A549 (cell line): ENCODE results near the gene PCNX4. TPM values are rescaled to one million over a fixed set of nuclear protein-coding genes. Genes with fewer than 3 reads are reported as not detected.
A peak's percentile ranks its signal among the peaks of the same experiment; 100 is the strongest.

Source experiments
- ATAC-seq, 2 experiments: fragments of 200-7000 bp in 1 of 2; fragments of >200 bp in 1 of 2; cut with Nextera tagmentation in 1 of 2; cut with Tn5 transposase in 1 of 2; 3 replicates each; pipeline versions ENCODE4 v1.8.0 to v1.9.1; 2018 to 2020; ENCODE audit warnings: mild to moderate bottlenecking in 1 of 2, moderate library complexity in 1 of 2
- CTCF ChIA-PET: fragments of 300-600 bp; sonication (Branson Sonifier 250); formaldehyde crosslinking; extraction: SDS; loops from one replicate; lab custom pipeline; 2021; ENCODE audit warnings: antibody characterized with exemption, inconsistent platforms; lab: Yijun Ruan, JAX
- POLR2A ChIA-PET: fragments of 350-600 bp; formaldehyde crosslinking; extraction: SDS; loops from one replicate; lab custom pipeline; 2021; ENCODE audit warnings: antibody characterized with exemption, inconsistent platforms; lab: Yijun Ruan, JAX
- DNase-seq, 2 experiments: peaks; one replicate each; pipeline versions ENCODE4 v3.0.0 to v3.0.0-alpha.2; 2011 to 2016; ENCODE audit warnings: low read depth in 1 of 2, low spot score in 1 of 2
- FAIRE-seq: peaks from 2 replicates; lab custom pipeline; 2011; peaks lifted over from hg19 to GRCh38; lab: Jason Lieb, UNC
- H3K27ac ChIP-seq, 2 experiments: fragments of >200 bp; sonication (Bioruptor Twin); formaldehyde crosslinking; 3 replicates each; pipeline ENCODE4 v1.5.1; 2016 to 2017
- H3K4me1 ChIP-seq: fragments of >200 bp; sonication (Bioruptor Twin); formaldehyde crosslinking; 3 replicates; pipeline ENCODE4 v1.6.1; 2016
- H3K4me2 ChIP-seq: fragments of >200 bp; sonication (Bioruptor Twin); formaldehyde crosslinking; 3 replicates; pipeline ENCODE4 v1.6.1; 2016
- H3K4me3 ChIP-seq: fragments of >200 bp; sonication (Bioruptor Twin); formaldehyde crosslinking; 3 replicates; pipeline ENCODE4 v1.5.1; 2016
- H3K9me3 ChIP-seq: fragments of >200 bp; sonication (Bioruptor Twin); formaldehyde crosslinking; 3 replicates; pipeline ENCODE4 v1.6.1; 2016
- BHLHE40 ChIP-seq: IDR thresholded peaks from 2 replicates; pipeline ENCODE4 v1.6.1; 2012; ENCODE audit warnings: low read depth, low read length, inconsistent platforms
- CHD4 ChIP-seq: fragments of 200-600 bp; sonication (generic); IDR thresholded peaks from 2 replicates; pipeline ENCODE4 v1.6.1; 2016; ENCODE audit warnings: antibody characterized with exemption, mild to moderate bottlenecking, borderline replicate concordance
- CTCF ChIP-seq: fragments of >200 bp; sonication (Bioruptor Twin); formaldehyde crosslinking; IDR thresholded peaks from 3 replicates; pipeline ENCODE4 v1.5.1; 2016
- EP300 ChIP-seq, 2 experiments: fragments of >200 bp; sonication (Bioruptor Twin); formaldehyde crosslinking; IDR thresholded peaks; 2 replicates in 1 of 2; 3 replicates in 1 of 2; pipeline ENCODE4 v1.6.1; 2016 to 2017
- ESRRA ChIP-seq: fragments of 150-350 bp; IDR thresholded peaks from 2 replicates; pipeline ENCODE4 v1.6.1; 2014; ENCODE audit warnings: mild to moderate bottlenecking, low read length, borderline replicate concordance
- FOSB ChIP-seq: fragments of 250-450 bp; sonication (Bioruptor Pico); IDR thresholded peaks from 2 replicates; pipeline ENCODE4 v1.5.0; 2020; ENCODE audit warnings: mild to moderate bottlenecking, moderate library complexity
- FOSL2 ChIP-seq, 2 experiments: fragments of 450-650 bp in 1 of 2; fragments of >200 bp in 1 of 2; sonication (Bioruptor Twin) in 1 of 2; formaldehyde crosslinking; IDR thresholded peaks; 2 replicates each; pipeline versions ENCODE4 v1.5.0 to v1.6.1; 2016 to 2020; ENCODE audit warnings: mild to moderate bottlenecking in 1 of 2, moderate library complexity in 1 of 2
- GATA3 ChIP-seq: IDR thresholded peaks from 2 replicates; pipeline ENCODE4 v1.6.1; 2012; ENCODE audit warnings: borderline replicate concordance
- HES2 ChIP-seq: fragments of >200 bp; sonication (Bioruptor Twin); formaldehyde crosslinking; IDR thresholded peaks from 2 replicates; pipeline ENCODE4 v1.6.1; 2016
- HOXB13 ChIP-seq: fragments of 250-450 bp; sonication (Bioruptor Pico); IDR thresholded peaks from 2 replicates; pipeline ENCODE4 v1.5.0; 2020; ENCODE audit warnings: low read depth, mild to moderate bottlenecking, moderate library complexity
- JUNB ChIP-seq: fragments of >200 bp; sonication (Bioruptor Twin); formaldehyde crosslinking; IDR thresholded peaks from 2 replicates; pipeline ENCODE4 v1.6.1; 2016
- KDM5A ChIP-seq: fragments of 200-600 bp; sonication (generic); IDR thresholded peaks from 2 replicates; pipeline ENCODE4 v1.6.1; 2016; ENCODE audit warnings: antibody characterized with exemption, mild to moderate bottlenecking
- MAFK ChIP-seq: fragments of 450-650 bp; IDR thresholded peaks from 2 replicates; pipeline ENCODE4 v1.6.1; 2014; ENCODE audit not compliant: partially characterized antibody
- NPAS2 ChIP-seq: fragments of 250-450 bp; sonication (Bioruptor Pico); IDR thresholded peaks from 2 replicates; pipeline ENCODE4 v1.8.0; 2022; ENCODE audit warnings: mild to moderate bottlenecking, moderate library complexity, borderline replicate concordance
- NR3C1 ChIP-seq: fragments of >200 bp; sonication (Bioruptor Twin); formaldehyde crosslinking; IDR thresholded peaks from 3 replicates; pipeline ENCODE4 v1.6.1; 2017
- PHF8 ChIP-seq: fragments of 200-600 bp; sonication (generic); IDR thresholded peaks from 2 replicates; pipeline ENCODE4 v1.6.1; 2016; ENCODE audit warnings: low read depth, mild to moderate bottlenecking, antibody characterized with exemption, moderate library complexity, borderline replicate concordance
- POLR2A ChIP-seq: IDR thresholded peaks from 2 replicates; pipeline ENCODE4 v1.6.1; 2012; ENCODE audit warnings: mild to moderate bottlenecking, low read length
- RAD21 ChIP-seq, 2 experiments: fragments of >200 bp in 1 of 2; sonication (Bioruptor Twin) in 1 of 2; formaldehyde crosslinking in 1 of 2; IDR thresholded peaks in 1 of 2; conservative IDR thresholded peaks in 1 of 2; 2 replicates in 1 of 2; 3 replicates in 1 of 2; pipeline ENCODE4 v1.6.1; 2012 to 2018; ENCODE audit warnings: inconsistent platforms in 1 of 2
- RNF2 ChIP-seq: fragments of 200-600 bp; sonication (generic); IDR thresholded peaks from 2 replicates; pipeline ENCODE4 v1.6.1; 2016; ENCODE audit warnings: low read depth, mild to moderate bottlenecking, antibody characterized with exemption, moderate library complexity, borderline replicate concordance
- SMC3 ChIP-seq: fragments of >200 bp; sonication (Bioruptor Twin); formaldehyde crosslinking; IDR thresholded peaks from 3 replicates; pipeline ENCODE4 v1.6.1; 2018; ENCODE audit warnings: inconsistent platforms
- TFCP2L1 ChIP-seq: fragments of 250-450 bp; sonication (Bioruptor Pico); IDR thresholded peaks from 2 replicates; pipeline ENCODE4 v1.5.0; 2021; ENCODE audit warnings: mild to moderate bottlenecking
- ZFP36 ChIP-seq: fragments of 450-650 bp; IDR thresholded peaks from 2 replicates; pipeline ENCODE4 v1.6.1; 2014; ENCODE audit warnings: borderline replicate concordance; ENCODE audit not compliant: partially characterized antibody
- ZNF302 ChIP-seq: fragments of 250-450 bp; sonication (Bioruptor Pico); IDR thresholded peaks from 2 replicates; pipeline ENCODE4 v1.9.0; 2021; ENCODE audit warnings: inconsistent platforms, mild to moderate bottlenecking, moderate library complexity
- WGBS: methylation state at CpG from one replicate; pipeline ENCODE4 v1.1.6; 2017; ENCODE audit errors: missing lambda C conversion rate; 5-methylcytosine and 5-hydroxymethylcytosine counted together
- polyA plus RNA-seq, 4 experiments: library from polyadenylated mRNA; depleted of rRNA in 3 of 4; stranded (reverse); fragments of >200 nt; fragmentation: RNase III in 1 of 4; extraction: RNeasy Plus Mini Kit Qiagen cat#74134 plus additional on column Dnase treatment in 1 of 4; gene quantifications; 2 replicates in 3 of 4; 3 replicates in 1 of 4; pipeline ENCODE4 v1.2.3, GENCODE V29; 2011 to 2017
- TF ChIP-seq, protein P1 (sequence below): IDR thresholded peaks from 2 replicates; pipeline ENCODE4 v1.6.1; 2012
- TF ChIP-seq, protein P2 (sequence below): fragments of 250-450 bp; sonication (Bioruptor Pico); IDR thresholded peaks from 2 replicates; pipeline ENCODE4 v1.5.0; 2021; ENCODE audit warnings: mild to moderate bottlenecking, moderate library complexity, borderline replicate concordance

The PCNX4 gene
- polyA plus RNA-seq, 2 of the 4 experiments (the other 2 are of a cell fraction): 24.2 to 51.0 TPM

DNA sequence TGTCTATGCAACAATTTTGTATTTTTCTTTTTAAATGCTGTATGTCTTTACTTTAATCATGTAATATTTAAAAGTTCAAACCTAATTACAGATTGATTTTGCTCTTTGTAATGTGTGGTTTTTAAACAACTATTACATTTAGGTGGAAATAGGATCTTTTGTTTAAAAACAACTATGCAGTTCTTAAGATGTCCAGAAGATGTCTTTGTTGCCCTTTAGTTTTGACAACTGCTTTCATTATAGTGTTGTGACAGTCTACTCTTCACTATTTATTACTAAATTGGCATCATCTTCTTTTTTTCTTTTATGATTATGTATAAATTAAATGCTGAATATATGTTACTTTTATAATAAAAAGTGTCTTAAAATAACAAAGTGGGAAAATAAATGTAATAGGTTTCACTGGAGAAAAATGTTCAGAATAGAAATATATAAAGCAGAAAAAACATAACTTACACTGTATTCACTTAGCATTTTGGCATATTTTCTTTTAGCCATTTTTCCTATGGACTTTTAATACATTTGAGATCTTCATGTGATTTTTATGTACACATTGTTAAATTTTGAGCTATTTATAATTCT, 27.1 kb upstream of the PCNX4 start:
- H3K4me2 ChIP-seq: no peak overlapping the region
- no peak overlapping the region for H3K4me3 ChIP-seq
- TF ChIP-seq JUNB (no peak), FOSL2 (IDR thresholded peaks at IDR 0.05) (no peak), FOSL2 (CRISPR knock-in tag; IDR thresholded peaks at IDR 0.05) (no peak), ESRRA (no peak), CTCF (peak; percentile 68), CHD4 (no peak), HOXB13 (CRISPR knock-in tag) (no peak), BHLHE40 (no peak), POLR2A (no peak), RNF2 (no peak), PHF8 (no peak), SMC3 (peak; percentile 81), RAD21 (conservative IDR thresholded peaks at IDR 0.05 in 1 of 2, IDR thresholded peaks at IDR 0.05 in 1 of 2) (peak; percentile 79 to 83), HES2 (no peak), GATA3 (no peak)
- TF ChIP-seq, protein P1, sequence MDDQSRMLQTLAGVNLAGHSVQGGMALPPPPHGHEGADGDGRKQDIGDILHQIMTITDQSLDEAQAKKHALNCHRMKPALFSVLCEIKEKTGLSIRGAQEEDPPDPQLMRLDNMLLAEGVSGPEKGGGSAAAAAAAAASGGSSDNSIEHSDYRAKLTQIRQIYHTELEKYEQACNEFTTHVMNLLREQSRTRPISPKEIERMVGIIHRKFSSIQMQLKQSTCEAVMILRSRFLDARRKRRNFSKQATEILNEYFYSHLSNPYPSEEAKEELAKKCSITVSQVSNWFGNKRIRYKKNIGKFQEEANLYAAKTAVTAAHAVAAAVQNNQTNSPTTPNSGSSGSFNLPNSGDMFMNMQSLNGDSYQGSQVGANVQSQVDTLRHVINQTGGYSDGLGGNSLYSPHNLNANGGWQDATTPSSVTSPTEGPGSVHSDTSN: no peak
- H3K27ac ChIP-seq: no peak overlapping the region
- 0 out of 3 replicates have a peak, but pooled peaks cover 3% of the 10 kb centered on the region for H3K9me3 ChIP-seq
- FAIRE-seq: peak; percentile 76
- ChIA-PET CTCF (interaction anchor here (0.6 to 4.5 kb wide), 16 partner anchors 9 to 401 kb away, joined by 3 to 46 read pairs (median 5); partner anchors contain the start of gene DHRS7), POLR2A (no interaction called here)
- H3K4me1 ChIP-seq: no peaks in the 10 kb centered on the region
- ATAC-seq: peak; percentile 54 to 67; a peak in 4 of 6 replicates
- peak; percentile 3 to 51 for DNase-seq

DNA sequence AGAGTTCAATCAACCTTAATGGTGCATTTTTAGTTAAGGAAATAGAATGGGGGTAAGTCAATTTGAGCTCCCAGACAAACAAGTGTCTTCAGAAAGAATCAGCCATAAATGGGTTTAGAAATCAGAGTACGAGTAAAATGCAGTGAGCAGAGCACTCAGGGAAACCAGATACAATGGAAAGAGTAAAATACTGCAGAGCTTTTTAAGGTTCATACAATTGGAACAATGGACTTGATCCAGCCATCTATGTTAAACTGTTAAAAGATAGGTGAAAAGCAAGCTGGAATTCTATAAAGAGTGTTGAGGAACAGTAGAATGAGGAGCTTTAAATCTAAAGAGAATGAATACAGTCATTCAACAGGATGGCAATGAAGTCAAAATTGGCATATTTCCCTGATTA, 23.8 kb upstream of the PCNX4 start:
- POLR2A ChIA-PET: no interaction called here
- FAIRE-seq (no peak), DNase-seq (no peak), ATAC-seq (no peak)
- Histone ChIP-seq H3K4me2 (no peak overlapping the region), H3K4me3 (no peak overlapping the region), H3K27ac (no peak overlapping the region), H3K4me1 (no peaks in the 10 kb centered on the region), H3K9me3 (no peaks in the 10 kb centered on the region)
- CTCF ChIA-PET: interaction anchor here (1.1 to 4.5 kb wide), 4 partner anchors 97 to 494 kb away, joined by 3 to 46 read pairs (median 24); partner anchors contain the start of gene DHRS7
- 79% methylated on average over 1 of the region's 1 CpG for WGBS
- TF ChIP-seq FOSB: no peak
- TF ChIP-seq TFCP2L1: no peak
- no peak for TF ChIP-seq JUNB
- no peak for TF ChIP-seq ZNF302
- no peak for TF ChIP-seq NPAS2 (CRISPR knock-in tag)
- no peak for TF ChIP-seq ESRRA
- no peak for TF ChIP-seq EP300 (IDR thresholded peaks at IDR 0.05)

- Histone ChIP-seq H3K9me3 (peaks cover 7% of the 10 kb centered on the region; the same call in 2 of the 3 replicates), H3K27ac (no peak overlapping the region), H3K4me3 (no peak overlapping the region), H3K4me2 (no peak overlapping the region), H3K4me1 (no peaks in the 10 kb centered on the region)
- no peak for ATAC-seq
- no peak for FAIRE-seq
- ChIA-PET POLR2A (no interaction called here), CTCF (interaction anchor here (0.8 to 1.9 kb wide), 2 partner anchors 15 to 85 kb away, joined by 3 to 5 read pairs; partner anchors contain the start of gene DHRS7)
- TF ChIP-seq NR3C1 (no peak), KDM5A (no peak), ZFP36 (no peak), PHF8 (no peak), MAFK (no peak), NPAS2 (CRISPR knock-in tag) (no peak)
- TF ChIP-seq, protein P2, sequence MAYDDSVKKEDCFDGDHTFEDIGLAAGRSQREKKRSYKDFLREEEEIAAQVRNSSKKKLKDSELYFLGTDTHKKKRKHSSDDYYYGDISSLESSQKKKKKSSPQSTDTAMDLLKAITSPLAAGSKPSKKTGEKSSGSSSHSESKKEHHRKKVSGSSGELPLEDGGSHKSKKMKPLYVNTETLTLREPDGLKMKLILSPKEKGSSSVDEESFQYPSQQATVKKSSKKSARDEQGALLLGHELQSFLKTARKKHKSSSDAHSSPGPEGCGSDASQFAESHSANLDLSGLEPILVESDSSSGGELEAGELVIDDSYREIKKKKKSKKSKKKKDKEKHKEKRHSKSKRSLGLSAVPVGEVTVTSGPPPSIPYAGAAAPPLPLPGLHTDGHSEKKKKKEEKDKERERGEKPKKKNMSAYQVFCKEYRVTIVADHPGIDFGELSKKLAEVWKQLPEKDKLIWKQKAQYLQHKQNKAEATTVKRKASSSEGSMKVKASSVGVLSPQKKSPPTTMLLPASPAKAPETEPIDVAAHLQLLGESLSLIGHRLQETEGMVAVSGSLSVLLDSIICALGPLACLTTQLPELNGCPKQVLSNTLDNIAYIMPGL: no peak
- TF ChIP-seq, protein P1: no peak
- TF ChIP-seq, all 56 proteins: peak for 0
- no peak for DNase-seq
These were observed 12.0 kb upstream of the PCNX4 start for GRCh38 chr14:60079723-60080122.
